AG10803 (cell line): Measurements from ENCODE around the gene AHRR.
"Not testable (repeated sequence)": the region's sequence is repeated elsewhere in the genome, so short reads cannot be mapped to it uniquely, and the experiment has no call there.

ENCODE experiments used
- DNase-seq: peaks from one replicate; pipeline ENCODE4 v3.0.0; 2010; ENCODE audit warnings: low read depth
- H3K4me3 ChIP-seq: 2 replicates; pipeline ENCODE4 v1.5.1; 2011; ENCODE audit warnings: mild to moderate bottlenecking, low read length, control low read depth
- TF ChIP-seq, protein P1 (sequence below): conservative IDR thresholded peaks from 2 replicates; pipeline ENCODE4 v1.5.1; 2011; ENCODE audit warnings: mild to moderate bottlenecking, low read length, control low read depth, inconsistent platforms

Gene AHRR

DNA sequence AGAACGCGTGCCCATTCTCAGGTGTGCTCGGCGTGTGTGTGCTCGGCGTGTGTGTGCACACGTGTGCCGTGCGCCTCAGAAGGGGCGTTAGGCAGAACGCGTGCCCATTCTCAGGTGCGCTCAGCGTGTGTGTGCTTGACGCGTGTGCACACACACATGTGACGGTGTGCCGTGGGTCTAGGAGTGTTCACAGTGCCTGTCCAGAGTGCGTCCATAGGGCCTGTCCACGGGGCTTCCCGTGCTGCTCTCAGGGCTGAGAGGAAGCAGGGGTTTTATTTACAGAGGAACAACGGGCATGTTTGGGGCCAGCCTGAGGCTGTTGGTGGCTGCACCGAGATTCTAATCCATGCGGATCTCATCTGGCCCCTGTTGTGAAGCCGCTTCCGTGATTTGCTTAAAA lies 14.2 kb upstream of the AHRR start:
- H3K4me3 ChIP-seq = no peak overlapping the region
- TF ChIP-seq, protein P1, sequence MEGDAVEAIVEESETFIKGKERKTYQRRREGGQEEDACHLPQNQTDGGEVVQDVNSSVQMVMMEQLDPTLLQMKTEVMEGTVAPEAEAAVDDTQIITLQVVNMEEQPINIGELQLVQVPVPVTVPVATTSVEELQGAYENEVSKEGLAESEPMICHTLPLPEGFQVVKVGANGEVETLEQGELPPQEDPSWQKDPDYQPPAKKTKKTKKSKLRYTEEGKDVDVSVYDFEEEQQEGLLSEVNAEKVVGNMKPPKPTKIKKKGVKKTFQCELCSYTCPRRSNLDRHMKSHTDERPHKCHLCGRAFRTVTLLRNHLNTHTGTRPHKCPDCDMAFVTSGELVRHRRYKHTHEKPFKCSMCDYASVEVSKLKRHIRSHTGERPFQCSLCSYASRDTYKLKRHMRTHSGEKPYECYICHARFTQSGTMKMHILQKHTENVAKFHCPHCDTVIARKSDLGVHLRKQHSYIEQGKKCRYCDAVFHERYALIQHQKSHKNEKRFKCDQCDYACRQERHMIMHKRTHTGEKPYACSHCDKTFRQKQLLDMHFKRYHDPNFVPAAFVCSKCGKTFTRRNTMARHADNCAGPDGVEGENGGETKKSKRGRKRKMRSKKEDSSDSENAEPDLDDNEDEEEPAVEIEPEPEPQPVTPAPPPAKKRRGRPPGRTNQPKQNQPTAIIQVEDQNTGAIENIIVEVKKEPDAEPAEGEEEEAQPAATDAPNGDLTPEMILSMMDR = no peak
- DNase-seq = no peak

DNA sequence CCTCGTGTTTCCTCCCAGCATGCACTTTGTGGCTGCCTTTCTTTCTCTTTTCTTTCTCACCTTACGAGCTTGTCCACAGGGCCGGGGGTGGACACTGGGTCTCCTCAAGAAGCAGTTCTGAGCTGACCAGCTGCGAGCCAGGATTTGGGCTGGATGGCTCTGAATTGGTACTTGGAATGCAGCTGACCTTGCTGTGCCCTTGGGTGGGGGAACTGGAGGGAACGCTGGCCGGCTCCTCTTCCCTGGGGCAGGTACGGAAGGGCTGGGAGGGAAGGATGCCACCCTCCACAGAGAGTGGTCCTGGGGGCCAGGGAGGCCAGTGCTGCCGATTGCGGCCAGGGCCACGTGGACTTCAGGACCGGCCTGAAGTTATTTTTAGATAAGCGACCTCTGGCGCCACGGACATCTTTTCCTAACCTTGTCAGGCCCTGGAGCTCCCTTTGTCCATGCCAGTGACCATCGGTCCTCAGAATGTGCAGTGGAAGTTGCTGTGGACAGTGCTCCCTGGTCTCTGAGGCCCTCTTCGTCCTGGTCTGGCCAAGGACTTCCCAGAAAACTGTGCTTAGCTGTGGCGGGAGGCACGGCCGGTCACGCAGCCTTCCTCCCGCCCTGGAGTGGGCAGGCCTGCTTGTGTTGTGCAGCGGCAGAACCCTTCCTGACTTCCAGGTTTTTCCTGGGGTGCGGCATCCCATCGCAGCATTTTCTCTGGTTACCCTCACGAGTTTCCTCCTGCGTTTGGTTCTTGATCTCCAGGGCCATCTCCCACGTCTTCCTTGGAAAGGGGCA lies 13.5 kb upstream of the AHRR start:
- no peak overlapping the region for H3K4me3 ChIP-seq
- TF ChIP-seq, protein P1 = no peak
- no peak for DNase-seq

DNA sequence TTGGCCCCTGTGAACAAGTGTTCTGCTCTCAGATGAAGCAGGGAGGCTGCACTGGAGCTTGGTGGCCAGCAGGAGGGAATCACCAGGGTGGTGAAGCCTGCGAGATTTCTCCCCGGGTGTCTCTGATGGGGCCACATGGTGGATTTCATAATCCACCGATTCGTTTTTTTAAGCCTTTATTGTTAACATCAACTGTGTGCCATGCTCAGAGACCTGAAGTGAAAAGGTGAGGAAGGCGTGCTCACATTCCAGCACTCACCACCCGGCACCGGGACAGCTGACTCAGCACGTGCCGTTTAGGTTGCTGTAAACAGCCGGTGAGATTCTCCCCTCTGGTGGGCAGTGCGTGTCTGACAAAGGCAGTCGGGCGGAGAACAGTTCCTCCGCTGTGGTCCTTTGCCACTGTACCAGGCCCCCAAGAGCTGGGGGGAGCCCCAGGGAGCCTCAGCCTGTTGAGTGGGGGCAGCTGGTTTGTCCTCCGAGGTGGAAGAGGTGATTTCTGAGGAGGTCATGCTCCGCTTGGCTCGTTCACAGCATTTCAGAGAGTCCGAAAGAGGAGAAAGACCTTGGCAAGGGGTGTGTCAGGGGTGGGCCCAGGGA lies 12.7 kb upstream of the AHRR start:
- no peak for DNase-seq
- TF ChIP-seq, protein P1 = peak; percentile 28
- no peak overlapping the region for H3K4me3 ChIP-seq

DNA sequence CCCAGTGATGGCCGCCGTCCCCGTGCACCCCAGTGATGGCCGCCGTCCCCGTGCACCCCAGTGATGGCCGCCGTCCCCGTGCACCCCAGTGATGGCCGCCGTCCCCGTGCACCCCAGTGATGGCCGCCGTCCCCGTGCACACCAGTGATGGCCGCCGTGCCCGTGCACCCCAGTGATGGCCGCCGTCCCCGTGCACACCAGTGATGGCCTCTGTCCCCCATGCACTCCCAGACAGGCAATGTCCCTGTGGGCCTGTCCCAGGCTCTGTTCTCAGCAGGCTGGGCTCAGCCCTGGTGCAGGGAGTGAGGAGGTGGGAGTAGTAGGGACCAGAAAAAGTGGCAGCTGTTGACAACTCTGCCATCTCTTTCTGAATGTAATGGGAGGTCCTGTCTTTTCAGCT lies 11.7 kb upstream of the AHRR start:
- DNase-seq, H3K4me3 ChIP-seq: not testable (repeated sequence)

DNA sequence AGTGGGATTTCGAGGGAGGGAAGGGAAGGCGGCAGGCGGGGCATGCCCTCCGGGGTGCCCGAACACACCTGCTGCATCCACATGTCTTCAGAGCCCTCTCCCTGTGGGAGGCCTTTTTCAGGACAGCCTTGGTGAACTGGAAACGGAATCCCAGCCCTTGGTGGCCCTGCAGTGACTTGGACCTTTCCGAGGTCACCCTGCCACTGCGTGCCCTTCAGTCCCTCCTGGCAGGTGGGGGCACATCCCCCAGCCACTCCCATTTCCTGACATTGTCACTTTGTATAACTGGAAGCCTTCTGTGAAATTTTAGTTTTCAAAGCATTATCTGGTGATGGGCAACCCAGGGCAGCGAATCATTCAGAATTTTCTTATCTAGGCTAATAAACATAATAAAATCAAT lies 11.0 kb upstream of the AHRR start:
- H3K4me3 ChIP-seq = no peak overlapping the region
- no peak for DNase-seq
- TF ChIP-seq, protein P1 = no peak

DNA sequence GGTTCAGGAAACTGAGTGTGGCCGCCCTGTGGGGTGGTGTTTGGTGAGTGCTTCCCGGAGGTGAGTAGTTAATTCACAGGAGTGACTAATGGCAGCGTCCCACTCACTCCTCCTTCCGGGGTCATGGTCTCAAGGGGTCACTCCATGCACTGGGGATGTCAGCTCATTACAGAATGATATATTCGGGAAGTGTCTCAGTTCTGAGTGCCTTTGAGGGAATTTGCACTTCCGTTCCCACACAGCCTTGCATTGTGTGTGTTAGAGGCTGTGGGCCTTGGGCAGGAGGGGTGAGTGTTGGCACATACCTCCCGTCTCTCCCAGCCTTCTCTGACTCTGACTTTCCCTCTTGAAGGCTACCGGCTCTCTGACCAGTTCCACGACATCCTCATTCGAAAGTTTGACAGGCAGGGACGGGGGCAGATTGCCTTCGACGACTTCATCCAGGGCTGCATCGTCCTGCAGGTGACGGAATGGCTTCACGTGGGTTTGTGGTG lies 10.5 kb upstream of the AHRR start:
- H3K4me3 ChIP-seq = no peak overlapping the region
- no peak for DNase-seq
- TF ChIP-seq, protein P1 = no peak

DNA sequence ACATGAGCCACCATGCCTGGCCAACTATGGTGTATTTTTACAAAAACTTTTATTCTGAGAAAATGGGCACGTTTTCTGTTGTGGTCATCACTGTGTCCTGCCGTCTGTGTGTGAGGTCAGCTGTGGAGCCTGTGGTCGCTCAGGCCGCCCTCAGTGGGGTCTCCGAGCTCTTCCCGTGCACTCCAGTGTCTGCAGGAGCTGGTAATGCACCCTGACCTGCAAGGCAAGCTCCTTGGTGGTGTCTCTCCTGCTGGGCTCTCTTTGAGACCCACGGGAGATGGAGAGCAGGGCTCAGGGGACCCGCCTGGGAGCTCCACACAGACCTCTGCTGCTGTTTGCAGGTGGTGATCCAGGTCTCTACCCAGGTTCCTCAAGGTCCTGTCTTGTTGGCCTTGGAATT lies 9.6 kb upstream of the AHRR start:
- H3K4me3 ChIP-seq = no peak overlapping the region
- no peak for DNase-seq
- TF ChIP-seq, protein P1 = no peak
